ENCODE measurements around the gene NCKAP5.

NCKAP5 gene

DNA sequence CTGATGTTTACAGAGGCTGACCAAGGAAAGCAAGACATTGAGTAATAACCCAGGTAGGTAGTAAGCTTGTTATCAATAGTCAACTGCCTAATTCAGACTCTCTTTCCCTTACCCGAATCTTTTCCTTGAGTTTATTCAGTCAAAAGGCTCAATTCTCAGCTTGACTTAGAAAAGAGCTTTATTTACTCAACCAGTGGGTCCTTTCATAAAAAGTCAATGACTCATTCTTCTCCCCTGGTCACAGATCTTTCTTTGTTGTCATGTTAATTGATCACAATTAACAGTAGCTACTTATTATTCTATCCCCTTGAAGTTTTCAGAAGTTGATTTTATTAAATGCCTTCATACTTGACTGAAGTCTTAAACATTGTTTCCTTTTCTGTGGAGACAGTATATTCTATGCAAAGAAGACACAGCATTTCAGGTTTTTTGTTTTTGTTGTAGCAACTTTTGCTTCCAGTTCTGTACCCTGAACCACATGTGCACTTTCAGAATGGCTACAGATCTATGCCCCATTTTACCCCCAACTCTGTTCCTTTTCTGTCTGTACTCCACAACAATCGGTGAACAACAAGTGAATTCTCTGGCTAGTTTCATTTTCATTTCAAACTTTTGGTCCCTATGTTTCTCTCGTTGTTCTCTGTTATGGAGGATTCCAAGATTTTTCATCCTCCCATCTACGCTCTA is 428.3 kb downstream of the NCKAP5 start:
- in situ Hi-C loops (cut with HindIII; ENCODE audit: low pct_ligation_motif_present, low sequenced_read_pairs): no loop called here
- TF ChIP-seq, protein P1, sequence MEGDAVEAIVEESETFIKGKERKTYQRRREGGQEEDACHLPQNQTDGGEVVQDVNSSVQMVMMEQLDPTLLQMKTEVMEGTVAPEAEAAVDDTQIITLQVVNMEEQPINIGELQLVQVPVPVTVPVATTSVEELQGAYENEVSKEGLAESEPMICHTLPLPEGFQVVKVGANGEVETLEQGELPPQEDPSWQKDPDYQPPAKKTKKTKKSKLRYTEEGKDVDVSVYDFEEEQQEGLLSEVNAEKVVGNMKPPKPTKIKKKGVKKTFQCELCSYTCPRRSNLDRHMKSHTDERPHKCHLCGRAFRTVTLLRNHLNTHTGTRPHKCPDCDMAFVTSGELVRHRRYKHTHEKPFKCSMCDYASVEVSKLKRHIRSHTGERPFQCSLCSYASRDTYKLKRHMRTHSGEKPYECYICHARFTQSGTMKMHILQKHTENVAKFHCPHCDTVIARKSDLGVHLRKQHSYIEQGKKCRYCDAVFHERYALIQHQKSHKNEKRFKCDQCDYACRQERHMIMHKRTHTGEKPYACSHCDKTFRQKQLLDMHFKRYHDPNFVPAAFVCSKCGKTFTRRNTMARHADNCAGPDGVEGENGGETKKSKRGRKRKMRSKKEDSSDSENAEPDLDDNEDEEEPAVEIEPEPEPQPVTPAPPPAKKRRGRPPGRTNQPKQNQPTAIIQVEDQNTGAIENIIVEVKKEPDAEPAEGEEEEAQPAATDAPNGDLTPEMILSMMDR (IDR thresholded peaks at IDR 0.05; ENCODE audit: low read depth, low read length, missing control alignments): no peak
- Histone ChIP-seq H3K36me3 (replicated peaks) (no peaks in the 10 kb centered on the region), H3K27me3 (replicated peaks) (no peaks in the 10 kb centered on the region), H3K27ac (no peak overlapping the region), H3K4me3 (ENCODE audit: low read depth, low read length) (no peak overlapping the region)
- no peak for DNase-seq

GRCh38 chr2:133138693-133139092 is 429.6 kb downstream of the NCKAP5 start:
- in situ Hi-C loops (cut with HindIII; ENCODE audit: low pct_ligation_motif_present, low sequenced_read_pairs): no loop called here

GRCh38 chr2:133135035-133135654 is 433.1 kb downstream of the NCKAP5 start:
- TF ChIP-seq, protein P1 (IDR thresholded peaks at IDR 0.05; ENCODE audit: low read depth, low read length, missing control alignments): no peak
- in situ Hi-C loops (cut with HindIII; ENCODE audit: low pct_ligation_motif_present, low sequenced_read_pairs): no loop called here
- no peak overlapping the region for H3K4me3 ChIP-seq (ENCODE audit: low read depth, low read length)

More at GRCh38 chr2:133138693-133139092, 429.6 kb downstream of the NCKAP5 start:
- H3K4me3 ChIP-seq (ENCODE audit: low read depth, low read length): no peak overlapping the region
- TF ChIP-seq, protein P1 (IDR thresholded peaks at IDR 0.05; ENCODE audit: low read depth, low read length, missing control alignments): no peak
- no peaks in the 10 kb centered on the region for H3K27me3 ChIP-seq (replicated peaks)
- H3K27ac ChIP-seq: no peak overlapping the region
- no peaks in the 10 kb centered on the region for H3K36me3 ChIP-seq (replicated peaks)
- no peak for DNase-seq

GRCh38 chr2:133130548-133131246 is 437.6 kb downstream of the NCKAP5 start:
- DNase-seq: peak; percentile 24
- in situ Hi-C loops (cut with HindIII; ENCODE audit: low pct_ligation_motif_present, low sequenced_read_pairs): no loop called here
- peaks cover 5% of the 10 kb centered on the region for H3K36me3 ChIP-seq (replicated peaks)
- no peak overlapping the region for H3K4me3 ChIP-seq (ENCODE audit: low read depth, low read length)
- peak overlapping the region; percentile 44 for H3K27ac ChIP-seq
- TF ChIP-seq, protein P1 (IDR thresholded peaks at IDR 0.05; ENCODE audit: low read depth, low read length, missing control alignments): no peak
- no peaks in the 10 kb centered on the region for H3K27me3 ChIP-seq (replicated peaks)

More at GRCh38 chr2:133135035-133135654, 433.1 kb downstream of the NCKAP5 start:
- DNase-seq: no peak
- Histone ChIP-seq H3K27ac (no peak overlapping the region), H3K27me3 (replicated peaks) (no peaks in the 10 kb centered on the region), H3K36me3 (replicated peaks) (no peaks in the 10 kb centered on the region)

DNA sequence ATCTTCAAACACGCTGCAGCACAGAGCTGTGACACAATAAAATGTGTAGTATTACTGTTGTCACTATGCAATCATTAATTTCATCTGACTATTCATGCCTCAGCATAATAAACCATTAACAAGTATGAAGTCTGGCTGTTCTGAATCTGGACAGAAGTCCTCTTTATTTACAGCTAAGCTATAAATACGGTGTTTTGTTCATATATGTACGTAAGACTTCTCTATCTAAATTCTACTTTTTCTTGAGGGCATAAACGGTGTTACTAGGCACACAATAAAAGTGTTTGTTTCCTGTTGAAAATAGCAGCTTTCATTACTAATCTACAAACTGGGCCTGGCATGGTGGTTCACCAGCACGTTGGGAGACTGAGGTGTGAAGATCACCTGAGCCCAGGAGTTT is 443.8 kb downstream of the NCKAP5 start:
- no peak overlapping the region for H3K27ac ChIP-seq
- TF ChIP-seq, protein P1 (IDR thresholded peaks at IDR 0.05; ENCODE audit: low read depth, low read length, missing control alignments): no peak
- no peak for DNase-seq
- no peak overlapping the region for H3K4me3 ChIP-seq (ENCODE audit: low read depth, low read length)
- in situ Hi-C loops (cut with HindIII; ENCODE audit: low pct_ligation_motif_present, low sequenced_read_pairs): no loop called here
- H3K36me3 ChIP-seq (replicated peaks): peaks cover 1% of the 10 kb centered on the region
- H3K27me3 ChIP-seq (replicated peaks): no peaks in the 10 kb centered on the region

Data from brain microvascular endothelial cell (primary cell).